HG02623 (cell line): Measurements from ENCODE around the gene RGS16.
A peak's percentile ranks its signal among the peaks of the same experiment; 100 is the strongest.

ENCODE experiments used
- ATAC-seq: cut with Tn5 transposase; IDR thresholded peaks from one replicate; pipeline ENCODE4 v1.9.1; 2021; ENCODE audit warnings: moderate library complexity; ENCODE audit not compliant: unreplicated experiment

Gene RGS16

DNA sequence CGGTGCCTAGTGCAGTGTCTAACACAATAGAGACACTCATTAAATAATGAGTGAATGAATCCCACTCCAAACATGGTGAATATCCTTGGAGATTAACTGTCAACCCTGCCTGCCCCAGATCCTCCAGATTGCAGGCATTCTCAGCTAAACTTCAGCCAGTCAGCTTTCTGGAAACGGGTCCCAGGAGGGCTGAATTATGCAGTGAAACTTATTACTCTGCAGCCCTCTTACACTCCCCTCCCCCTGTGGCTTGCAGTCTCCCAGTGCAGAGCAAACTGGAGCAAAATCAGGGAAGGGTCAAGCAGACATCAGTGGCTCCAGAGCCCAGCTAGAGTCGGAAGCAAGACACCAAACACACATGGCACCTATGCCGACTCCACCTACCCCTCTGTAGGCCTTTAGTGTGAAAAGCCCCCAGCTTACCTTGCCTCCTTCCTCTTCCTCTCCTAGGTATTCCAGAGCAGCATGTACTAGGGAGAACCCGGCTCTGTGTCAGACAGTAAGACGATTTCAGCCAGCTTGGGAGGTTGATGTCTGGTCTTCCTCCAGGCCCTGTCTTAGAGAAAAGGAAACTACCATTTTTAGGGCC, 6.5 kb upstream of the RGS16 start:
- ATAC-seq = no peak

DNA sequence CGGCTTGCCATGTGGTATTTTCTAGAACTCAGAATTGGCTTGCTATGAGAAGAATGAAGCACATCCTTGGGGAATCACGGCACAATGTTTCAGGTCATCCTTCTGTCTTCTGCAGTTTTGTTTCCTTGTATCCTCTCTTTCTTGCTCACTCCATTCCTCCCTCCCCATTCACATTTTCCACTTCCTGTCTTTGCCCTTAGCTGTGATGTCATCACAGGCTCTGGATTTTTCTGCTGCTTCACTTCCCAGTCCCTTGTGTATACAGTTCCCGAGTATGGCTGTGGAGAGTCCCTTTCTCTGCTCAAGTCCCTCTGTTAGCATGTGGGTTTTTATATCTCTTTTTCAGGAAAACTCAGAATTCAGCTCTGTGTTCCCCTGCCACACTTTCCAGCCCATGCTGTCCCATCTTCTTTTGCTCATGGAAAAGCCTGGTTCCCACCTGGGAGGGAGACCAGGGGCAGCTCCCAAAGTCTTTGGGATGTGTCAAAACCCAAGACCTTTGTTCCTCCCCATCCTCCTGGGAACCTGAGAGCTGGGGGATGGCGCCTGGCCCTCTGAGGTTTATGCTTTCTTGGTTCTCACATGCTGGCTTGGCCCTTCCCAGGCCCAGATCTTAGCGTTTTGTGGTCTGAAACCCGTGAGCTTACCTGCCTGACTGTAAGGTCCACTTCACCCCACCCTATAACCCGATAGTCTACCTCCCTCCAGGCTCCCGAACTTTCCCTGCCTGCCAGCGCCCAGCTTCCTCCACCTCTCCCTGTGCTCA, 4.8 kb upstream of the RGS16 start:
- ATAC-seq = no peak

DNA sequence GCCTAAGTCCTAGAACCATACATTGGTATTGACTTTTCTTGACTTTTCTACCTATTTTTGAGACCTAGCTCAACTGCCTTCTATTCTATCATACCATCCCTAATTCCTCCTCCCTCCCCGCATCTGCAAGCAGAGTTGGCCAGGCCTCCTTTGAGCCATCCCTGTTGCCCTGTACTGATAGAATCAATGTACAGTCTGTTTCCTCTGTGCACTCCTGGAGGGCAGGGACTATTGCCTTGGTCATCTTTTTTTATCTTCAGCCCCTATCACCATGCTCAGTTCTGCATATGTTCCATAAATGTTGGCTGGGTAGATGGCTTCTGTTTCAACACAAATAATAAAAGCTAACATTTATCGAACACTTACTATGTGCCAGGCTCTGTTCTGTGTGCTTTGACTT, 4.0 kb upstream of the RGS16 start:
- ATAC-seq = no peak

DNA sequence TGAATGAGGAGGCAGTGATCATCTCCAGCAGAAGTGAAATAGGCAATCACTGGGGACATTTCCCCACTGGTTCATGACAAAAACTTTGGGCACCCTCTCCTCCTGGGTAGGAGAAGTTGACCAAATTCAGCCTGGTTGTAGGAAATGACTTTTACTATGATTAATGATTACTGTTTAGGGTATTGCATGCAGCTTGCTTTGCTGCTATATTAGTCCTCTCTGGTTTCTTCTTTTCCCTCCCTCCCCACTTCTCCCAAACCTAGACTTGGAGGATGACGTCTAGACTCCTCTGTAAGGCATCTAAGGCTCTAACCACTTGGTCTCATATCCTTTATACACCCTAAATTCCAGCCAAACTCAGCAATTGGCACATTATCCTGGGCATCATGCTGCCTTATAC, 3.4 kb upstream of the RGS16 start:
- ATAC-seq = no peak

DNA sequence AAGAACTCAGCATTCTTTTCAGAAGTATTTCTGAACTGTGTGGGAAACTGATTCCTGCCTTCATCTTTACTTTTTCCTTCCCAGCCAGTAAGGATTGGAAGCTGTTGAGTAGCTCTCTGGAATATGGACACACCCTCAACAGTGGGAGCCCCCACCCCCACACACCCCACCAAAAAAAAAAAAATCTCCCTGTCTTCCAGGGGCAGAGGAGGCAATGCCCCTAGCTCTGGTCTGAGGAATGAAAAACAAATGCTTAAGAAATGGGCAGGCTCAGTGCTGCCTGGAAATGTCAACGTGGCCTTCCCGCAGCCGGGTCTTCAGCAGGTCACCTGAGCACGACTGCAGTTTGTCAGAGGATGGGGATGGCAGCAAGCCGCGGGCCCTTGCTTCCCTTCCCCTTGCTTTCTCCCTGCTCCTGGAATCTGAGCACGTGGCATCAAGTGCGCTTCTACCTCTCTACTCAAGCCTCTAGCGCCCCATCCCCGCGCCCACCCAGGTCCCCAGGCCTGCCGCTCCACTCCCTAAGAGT, 479 bp downstream of the RGS16 start:
- no peak for ATAC-seq

DNA sequence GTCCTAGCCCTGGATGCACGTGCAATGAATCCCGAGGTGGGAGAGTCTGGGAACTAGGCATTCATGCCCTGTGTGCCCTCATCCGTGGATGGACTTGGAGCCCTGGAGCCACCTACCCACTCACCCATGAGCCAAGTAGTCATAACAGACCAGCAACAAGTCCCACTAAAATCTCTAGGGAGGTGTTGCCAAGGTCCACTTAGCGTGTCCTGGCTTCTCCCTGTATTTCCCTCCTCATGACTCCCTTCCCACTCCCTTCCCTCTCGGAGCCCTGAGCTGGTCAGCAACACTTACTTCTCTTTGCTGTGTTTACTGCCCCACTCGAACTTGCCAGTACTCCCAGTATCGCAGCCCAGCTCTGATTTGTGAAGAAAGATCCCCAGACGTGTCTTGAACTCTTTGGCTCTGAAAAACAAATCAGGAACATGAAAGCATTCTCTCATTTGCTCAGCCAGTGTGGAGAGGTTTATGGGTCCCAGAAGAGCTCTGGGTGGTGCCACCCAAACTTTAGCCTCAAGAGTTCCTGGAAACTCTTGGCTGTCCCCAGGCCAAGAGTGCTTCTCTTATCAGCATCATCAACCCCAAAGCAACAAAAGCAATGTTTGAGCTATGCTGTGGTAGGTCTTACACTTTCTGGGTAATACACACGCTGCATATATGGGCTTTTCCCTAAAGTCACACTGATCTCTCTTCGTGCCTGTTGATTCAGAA, 1.1 kb downstream of the RGS16 start:
- no peak for ATAC-seq

DNA sequence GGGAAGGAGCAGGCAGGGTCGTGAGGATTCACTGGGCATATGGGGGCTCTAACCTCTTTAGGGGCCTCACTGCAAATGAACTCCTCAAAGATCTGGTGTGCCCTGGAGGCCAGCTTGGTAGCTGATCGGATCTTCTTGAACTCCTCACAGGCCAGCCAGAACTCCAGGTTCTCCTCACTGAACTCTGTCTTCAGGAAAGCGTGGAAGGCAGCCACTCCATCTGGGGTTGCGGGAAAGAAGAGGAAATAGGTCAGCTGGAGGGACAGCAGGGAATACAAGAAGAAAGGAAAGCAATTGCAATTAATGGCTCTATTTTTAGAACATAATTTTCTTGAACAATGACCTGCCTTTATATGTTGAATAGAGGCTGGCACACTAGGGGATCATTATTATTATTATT, 2.3 kb downstream of the RGS16 start:
- ATAC-seq = no peak

DNA sequence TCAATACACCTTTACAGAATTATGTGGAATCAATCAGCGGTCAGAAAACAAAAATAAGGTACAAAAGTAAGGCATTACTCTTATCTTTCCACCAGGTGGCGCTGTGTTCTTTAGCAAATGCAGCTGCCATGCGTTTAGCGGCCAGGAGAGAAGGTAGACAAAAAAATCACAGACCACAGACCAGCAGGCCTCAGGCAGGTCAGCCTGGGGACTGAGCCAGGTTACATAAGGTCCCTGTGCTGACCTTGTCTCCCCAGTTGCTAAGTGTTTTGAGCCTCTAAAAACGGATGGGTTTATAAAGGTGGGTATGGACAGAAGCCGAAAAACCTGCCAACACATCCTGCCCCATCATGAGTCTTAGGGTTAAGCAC, 2.8 kb downstream of the RGS16 start:
- ATAC-seq = no peak

DNA sequence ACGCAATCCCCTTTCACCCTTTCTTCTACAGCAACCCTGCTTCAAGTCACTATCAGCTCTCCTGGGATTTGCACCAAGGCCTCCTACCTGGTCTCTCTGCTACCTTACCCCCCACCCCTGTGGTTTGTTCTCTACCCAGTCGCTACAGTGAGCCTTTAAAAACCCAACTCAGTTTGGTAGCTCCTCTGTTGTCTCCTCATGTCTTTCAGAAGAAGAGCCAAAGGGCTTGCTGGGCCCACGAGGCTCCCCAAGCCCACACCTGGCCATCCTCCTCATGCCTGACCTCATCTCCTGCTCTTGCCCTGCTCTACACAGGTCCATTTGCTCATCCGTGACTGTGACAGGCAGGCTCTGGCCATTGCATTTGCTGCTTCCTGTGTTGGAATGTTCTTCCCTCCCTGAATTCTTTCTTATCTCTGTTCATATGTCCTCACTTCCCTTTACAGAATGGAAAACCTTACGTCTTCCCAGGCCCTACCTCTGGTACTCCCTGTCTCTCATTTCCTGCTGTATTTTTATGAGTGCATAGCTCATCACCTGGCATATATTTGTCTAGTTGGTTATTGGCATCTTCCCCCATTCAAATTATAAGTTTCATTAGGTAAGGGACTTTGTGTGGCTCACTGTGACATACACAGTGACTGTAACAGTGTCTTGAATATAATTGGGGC, 3.3 kb downstream of the RGS16 start:
- ATAC-seq = no peak

DNA sequence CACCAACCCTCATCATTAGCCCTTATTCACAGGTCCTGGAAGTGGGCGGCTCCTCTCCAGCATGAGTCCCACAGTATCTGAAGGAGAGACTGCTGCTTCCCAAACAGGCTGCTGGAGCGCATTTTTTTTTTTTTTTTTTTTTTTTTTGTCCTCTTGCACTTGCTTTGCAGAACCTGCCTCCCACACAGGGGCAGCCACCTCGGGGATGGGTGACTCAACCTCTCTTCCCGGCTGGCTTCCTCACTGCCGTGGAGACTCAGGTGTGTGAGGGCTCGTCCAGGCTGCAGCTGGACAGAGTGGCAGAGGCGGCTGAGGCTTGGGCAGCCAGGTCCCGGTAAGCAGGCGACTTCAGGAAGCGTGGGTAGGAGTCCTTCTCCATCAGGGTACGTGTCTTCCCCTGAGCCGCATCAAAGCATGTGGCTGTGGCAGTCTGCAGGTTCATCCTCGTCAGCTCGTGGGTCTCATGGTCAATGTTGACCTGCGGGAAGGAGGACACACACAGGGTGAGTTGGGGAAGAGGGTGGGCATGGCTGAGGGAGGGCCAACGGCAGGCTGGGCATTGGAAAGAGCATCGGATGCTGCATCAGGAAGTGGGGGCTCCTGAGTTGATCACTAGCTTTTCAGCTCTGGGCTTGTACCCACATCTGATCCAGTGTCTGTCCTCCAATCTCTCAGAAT, 4.0 kb downstream of the RGS16 start:
- ATAC-seq = no peak

DNA sequence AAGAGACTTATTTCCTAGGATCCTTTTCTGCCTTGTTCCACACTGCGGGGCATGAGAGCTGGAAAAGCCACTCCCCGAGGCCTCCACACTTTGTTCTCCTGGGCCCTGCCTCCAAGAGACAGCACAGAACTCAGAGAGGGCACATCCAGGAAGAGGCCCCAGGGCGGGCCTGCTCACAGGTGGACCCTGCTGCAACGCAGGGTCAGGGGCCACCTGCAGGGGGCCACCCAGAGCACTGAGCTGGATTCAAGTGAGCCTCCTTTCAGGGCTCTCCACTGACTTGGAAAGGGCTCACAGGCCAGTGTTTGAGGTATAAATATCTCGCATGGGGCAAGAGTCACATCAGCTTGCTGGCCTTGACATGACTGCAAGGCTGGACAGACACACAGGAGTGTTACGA, 4.8 kb downstream of the RGS16 start:
- no peak for ATAC-seq

DNA sequence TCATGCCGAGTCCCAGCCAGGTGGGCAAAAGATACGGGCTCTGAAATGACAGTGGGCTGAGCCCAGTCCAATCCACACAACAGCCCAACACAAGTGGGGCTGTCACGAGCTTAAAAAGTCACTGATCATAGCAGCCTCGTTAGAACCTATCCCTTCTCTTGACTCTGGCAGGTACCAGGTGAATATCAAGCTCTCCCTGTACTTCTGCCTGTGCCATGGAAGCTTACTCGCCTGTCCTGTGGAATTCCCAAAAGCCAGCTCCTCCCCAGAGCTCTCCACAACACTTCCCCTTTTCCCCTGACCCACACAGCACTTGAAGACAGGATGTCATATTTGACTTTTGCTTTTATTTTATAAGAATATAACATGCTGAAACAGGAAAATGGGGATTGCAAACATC, 5.9 kb downstream of the RGS16 start:
- ATAC-seq = no peak

DNA sequence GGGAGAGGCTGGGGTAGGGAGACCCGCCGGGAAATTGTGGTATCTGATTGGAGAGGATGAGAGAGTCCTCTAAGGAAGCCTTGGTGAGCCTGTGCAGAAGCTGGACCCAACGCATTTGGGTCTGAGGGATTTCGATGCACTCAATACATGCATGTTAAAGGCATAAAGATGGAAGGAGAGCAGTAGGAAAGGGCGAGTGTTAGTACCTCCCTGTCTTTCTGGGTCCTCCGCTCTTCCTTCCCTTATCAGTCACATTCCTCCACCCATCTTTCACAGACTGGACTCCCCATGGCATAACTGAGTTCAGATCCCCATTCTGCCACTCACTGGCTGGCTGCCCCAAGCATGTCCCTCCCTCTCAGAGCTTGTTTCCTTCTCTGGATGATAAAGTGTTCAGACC, 7.3 kb downstream of the RGS16 start:
- no peak for ATAC-seq

DNA sequence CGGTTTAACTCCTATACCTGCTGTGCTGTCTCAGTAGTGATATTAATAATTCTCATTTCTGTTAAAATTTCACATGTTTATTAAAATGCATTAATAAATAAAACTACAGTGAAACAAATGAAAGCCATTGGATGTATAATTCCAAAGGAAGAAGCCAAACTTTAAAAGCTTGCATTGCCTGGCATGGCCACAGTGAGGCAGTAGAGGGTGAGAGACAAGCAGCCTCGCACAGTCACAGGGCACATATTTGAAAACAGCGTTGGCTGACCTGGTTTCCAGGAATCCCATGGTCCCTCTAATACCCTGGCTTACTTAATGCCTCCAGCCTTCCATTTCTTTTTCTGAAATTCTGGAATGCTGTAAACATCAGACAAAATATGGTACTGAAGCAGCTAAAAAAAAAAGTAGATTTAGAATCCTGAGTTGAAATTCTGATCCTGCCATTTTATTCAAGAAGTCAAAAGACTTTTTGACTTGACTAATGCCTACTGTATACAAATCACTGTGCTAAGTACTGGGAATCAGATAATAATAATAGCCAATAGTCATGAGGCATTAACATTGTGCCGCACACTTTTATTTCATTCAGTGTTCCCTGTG, 8.4 kb downstream of the RGS16 start:
- no peak for ATAC-seq

DNA sequence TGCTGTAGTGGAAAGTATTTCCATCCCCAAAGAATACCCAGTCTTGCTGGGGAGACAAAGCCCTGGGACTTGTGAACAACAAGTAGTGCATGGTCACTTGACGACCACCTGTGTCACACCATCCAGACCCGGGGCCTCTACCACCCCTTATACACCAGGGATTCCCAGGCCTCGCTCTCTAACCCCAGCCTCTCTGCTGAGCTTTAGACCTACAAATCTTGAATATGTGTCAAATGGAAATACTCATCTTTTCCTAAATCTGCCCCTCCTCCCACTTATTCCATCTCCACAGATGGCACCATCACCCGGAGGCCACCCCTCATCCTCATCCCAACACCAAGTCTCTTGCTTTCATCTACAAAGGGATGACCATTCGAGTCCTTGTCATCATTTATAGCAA, 14.3 kb downstream of the RGS16 start:
- ATAC-seq = no peak

DNA sequence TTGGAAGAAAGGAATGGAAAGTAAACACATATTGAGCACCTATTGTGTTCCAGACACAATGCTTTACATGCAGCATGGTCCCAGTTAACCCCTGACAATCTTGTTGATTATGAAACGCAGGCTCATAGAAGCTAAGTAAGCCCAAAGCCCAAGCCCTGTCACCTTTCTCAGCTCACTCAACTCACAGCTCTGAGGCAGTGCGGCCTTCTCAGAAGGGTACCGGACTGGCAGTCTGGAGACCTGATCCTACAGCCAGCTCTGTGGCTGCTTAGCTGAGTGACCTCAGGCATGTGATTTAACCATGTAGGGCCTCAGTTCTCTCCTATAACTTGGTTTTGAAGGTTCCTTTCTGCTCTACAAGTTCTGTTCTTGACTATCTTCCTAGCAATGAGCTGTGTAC, 14.7 kb downstream of the RGS16 start:
- ATAC-seq = no peak

DNA sequence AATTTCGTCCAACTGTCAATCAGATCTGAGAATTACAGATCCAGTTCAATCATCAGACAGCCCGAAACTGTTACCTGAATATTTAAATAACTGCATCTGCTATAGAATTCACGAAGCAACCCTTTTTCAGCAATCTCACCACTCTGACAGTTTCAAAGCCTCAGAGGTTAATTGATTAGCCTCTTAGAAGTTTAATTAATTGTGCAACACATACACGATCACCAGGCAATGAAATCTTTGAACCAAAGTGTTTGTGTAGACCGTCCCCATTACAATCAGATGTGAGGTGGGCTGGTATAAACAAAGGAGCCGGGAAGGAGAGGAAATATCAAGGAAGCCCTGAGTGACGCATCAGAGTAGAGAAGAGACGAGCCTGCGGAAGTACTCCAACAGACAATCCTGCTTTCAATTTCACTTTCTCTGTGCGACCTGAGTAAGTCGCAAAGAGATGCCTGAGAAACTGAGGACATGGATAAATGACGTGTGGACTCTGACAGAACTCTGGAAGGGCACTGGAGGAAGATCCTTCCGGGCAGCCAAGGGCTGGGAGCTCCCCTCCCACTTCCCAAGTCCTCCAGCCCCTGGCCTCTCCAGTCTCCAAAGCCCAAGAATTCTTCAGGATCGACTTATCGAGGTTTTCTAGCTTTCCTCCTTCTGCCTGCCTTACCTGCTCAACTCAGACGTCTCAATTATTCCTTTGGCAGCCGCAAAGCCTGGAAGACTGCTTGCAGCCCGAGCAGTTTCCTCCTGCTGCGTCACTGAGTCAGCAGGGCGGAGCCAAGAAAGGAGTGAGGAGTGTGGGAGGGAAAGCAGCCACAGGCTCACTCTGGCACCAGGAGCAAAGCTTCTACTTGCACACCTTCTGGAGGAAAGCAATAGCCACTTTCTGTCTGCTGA, 15.4 kb downstream of the RGS16 start, which contains the start of gene RNASEL:
Gene RNASEL (minus strand): TSS at position 757 of the 897 bp plus-strand sequence. CDS start 2,450 bp downstream, outside the sequence.
- ATAC-seq = peak; percentile 78

DNA sequence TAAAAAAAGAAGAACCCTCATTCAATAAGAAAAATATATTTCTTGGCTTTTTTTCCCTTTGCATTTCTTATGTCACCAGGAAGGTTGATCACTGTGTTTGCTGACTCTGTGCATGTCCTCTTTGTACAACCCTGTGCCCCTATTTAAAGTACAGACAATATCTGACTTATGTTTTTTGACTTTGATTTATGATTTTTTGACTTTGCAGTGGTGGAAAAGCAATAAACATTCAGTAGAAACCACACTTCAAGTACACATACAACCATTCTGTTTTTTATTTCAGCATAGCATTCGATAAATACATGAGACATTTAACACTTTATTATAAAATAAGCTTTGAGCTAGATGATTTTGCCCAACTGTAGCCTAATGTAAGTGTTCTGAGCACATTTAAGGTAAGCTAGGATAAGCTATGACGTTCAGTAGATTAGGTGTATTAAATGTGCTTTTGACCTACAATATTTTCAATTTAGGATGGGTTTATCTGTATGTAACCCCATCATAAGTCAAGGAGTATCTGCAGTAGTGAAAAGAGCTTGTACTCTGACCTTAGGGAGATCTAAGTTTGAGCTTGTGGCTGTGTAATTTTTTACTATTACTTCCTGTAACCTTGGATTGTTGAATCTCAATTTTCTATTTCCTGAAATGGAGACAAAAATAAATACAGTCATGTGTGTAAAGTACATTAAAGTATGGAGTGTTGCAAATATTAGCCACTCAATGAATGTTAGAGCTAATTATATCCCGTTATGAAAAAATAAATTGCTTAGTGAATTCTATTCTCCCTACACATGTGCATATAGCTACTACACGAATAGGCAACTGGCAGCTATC, 16.3 kb downstream of the RGS16 start:
- ATAC-seq = no peak

DNA sequence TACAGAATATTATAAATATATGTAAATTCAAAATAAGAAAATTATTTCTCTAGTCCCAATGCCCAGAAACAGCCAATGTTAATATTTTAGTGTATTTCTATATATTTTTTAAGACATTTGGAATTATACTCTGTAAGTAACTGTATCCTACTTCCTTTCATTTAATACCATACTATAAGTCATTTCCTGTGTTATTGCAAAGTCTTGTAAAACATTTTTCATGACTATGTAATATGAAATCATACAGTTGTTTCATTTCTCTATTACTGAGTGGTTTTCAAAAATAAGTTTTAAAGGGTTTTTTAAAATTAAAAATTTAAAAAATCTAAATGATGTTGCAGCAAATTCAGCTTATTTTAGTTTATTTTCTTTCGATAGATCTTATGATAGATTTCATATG, 17.1 kb downstream of the RGS16 start:
- ATAC-seq = no peak
